Activated CD4-positive, alpha-beta T cell treated with anti-CD3 and anti-CD28 coated beads for 1 hour (primary cell): ENCODE data around the gene DOCK2.

ENCODE experiments used
- DNase-seq: peaks from one replicate; pipeline ENCODE4 v3.0.0-alpha.2; 2020

The DOCK2 gene

GRCh38 chr5:170000155-170000554 is 363.1 kb downstream of the DOCK2 start:
- no peak for DNase-seq

DNA sequence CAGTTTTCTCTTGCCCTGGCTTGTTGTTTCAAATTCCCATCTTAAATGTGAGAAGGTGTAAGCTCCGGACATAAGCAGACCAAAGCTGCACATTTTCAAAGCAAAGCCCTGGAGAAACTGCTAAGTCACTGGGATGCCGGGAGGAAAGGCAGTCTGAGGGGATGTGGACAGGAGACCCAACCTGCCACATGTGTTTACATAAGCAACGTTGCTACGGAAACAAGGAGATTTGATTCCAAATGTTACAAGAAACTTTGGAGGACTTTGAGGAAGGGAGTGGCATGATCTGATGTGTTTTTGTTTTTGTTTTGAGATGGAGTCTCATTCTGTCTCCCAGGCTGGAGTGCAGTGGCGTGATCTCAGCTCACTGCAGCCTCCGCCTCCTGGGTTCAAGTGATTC is 368.9 kb downstream of the DOCK2 start:
- DNase-seq: no peak

GRCh38 chr5:170008376-170008775 is 371.3 kb downstream of the DOCK2 start:
- no peak for DNase-seq

DNA sequence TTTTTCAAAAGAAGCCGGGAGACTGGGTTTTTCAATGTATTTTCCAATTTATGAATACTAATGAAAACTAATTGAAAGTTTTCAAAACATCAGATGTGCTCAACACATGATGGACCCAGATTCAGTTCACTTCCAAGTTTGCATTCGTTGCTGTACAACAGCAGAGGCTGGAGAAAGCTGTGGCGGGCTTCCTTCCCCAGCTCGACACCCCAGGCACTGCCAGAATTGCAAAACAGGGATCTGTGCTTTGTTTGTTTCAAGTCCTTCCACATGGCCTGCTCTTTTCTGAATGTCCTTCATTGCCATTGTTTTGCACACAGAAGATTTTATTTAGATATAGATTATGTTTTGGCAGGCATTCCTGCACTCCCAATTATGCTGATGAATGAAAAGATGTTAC is 373.5 kb downstream of the DOCK2 start:
- no peak for DNase-seq

DNA sequence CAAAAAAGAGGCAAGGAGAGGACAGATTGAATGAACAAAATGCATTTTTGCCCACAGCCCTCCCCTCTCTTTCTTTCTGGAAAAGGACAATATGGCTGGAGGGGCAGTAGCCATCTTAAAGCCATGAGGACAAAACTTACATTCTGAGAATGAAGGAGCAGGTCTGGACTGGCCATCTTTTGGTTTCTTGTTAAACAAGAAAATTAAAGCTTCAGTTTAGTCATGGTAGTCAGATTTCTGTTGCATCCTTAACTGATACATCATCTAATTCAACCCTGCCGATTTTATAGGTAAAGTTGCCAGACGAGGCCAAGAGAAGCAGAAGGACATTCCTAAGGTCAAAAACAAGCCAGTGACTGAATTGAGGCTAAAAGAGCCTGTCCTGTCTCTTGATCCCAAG is 374.7 kb downstream of the DOCK2 start:
- DNase-seq: no peak

DNA sequence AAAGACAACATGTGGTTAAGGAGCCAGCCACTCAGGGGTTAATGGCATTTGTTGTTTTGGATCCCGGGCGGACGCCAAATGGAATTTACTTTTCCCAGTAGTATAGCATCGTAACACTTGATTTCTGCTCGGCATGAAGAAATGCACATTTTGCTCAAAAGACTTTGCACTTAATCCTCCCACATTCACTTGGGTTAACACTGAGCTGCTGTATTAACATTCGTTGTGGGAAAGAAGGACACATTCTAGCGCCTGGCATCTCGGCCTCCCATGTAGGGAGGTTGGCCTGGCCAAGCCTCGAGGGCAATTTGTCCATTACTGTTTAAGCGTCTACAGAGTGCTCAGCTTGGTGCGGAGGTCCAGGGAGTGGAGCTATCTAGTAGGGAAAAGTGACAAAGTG is 375.5 kb downstream of the DOCK2 start:
- no peak for DNase-seq

DNA sequence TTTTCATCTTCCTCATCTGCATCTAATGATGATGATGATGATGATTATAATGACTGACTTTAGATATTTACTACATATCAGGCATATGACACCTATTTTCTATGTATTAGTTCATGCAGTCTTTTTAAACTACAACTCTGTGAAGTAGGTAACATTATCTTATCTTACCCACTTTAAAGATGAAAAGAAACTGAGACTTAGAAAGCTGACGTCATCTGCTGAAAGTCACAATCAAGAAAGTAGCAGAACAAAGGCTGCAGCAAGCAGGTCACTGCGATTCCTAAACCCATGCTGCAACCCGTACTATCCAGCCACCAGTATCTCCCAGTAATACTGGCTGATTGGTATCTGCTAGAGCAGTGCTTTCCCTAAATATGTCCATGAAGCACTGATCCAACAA is 383.3 kb downstream of the DOCK2 start:
- DNase-seq: no peak

GRCh38 chr5:170021506-170021905 is 384.4 kb downstream of the DOCK2 start:
- DNase-seq: no peak

GRCh38 chr5:170025853-170026252 is 388.8 kb downstream of the DOCK2 start:
- DNase-seq: no peak

DNA sequence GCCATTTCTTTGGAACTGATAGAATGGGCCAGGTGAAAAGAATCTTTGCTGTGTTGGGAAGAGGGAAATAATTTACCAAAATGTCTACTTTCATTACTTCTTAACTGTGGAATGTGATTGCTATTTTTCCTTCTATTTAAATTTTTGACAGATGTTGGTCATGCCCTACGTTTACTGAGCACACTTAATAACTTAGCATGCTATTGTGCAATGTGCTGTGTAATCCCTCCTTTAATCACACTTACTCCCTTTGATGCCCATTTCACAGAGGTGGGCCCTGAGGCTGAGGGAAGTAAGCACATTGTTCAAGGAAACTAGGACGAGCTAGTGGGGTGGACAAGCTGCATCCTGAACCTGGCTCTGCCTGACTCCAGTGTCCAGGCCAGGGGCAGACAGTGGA is 391.0 kb downstream of the DOCK2 start:
- no peak for DNase-seq

GRCh38 chr5:170034231-170034630 is 397.2 kb downstream of the DOCK2 start:
- no peak for DNase-seq

- DNase-seq: no peak
Observed at GRCh38 chr5:170038241-170038640, 401.2 kb downstream of the DOCK2 start.

GRCh38 chr5:170039830-170040229 is 402.8 kb downstream of the DOCK2 start:
- DNase-seq: no peak

- DNase-seq: no peak
Observed at GRCh38 chr5:170046241-170046640, 409.2 kb downstream of the DOCK2 start.

DNA sequence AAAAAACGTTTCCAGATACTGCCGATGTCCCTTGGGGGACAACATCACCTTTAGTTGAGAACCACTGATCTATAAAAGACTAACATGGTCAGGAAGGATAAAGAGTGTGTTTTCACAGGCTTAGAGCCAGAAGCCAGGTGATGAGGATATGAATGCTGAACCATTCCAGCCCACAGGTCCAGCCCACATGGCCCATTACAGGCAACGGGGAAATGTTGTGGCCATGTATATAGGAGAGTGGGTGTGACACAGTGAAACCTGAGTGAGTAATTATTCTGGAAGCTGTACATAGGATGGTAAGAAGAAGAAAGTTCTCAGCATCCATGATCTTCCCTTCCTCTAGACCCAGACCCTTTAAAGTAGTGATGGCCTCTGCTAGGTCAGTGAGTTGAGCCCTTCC is 412.6 kb downstream of the DOCK2 start:
- no peak for DNase-seq

GRCh38 chr5:170053896-170054295 is 416.8 kb downstream of the DOCK2 start:
- DNase-seq: no peak

DNA sequence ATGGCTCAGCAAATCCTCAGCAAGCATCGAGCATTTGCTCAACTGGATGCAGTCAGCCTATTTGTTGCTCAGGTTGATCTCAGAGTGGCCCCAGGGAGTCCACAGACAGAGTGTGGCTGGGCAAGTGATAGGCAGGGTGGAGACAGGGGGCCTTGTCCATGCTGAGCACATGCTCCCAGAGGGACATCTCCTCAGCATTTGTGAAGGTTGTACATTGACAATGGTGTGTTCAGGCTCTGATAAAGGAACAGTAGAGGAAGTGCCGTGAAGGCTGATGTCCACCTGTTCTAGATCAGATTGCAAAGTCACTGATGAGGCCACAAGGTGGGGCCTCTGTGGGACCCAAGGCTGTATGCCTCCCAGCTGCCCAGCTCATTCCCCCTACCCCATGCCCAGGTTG is 418.5 kb downstream of the DOCK2 start:
- no peak for DNase-seq

DNA sequence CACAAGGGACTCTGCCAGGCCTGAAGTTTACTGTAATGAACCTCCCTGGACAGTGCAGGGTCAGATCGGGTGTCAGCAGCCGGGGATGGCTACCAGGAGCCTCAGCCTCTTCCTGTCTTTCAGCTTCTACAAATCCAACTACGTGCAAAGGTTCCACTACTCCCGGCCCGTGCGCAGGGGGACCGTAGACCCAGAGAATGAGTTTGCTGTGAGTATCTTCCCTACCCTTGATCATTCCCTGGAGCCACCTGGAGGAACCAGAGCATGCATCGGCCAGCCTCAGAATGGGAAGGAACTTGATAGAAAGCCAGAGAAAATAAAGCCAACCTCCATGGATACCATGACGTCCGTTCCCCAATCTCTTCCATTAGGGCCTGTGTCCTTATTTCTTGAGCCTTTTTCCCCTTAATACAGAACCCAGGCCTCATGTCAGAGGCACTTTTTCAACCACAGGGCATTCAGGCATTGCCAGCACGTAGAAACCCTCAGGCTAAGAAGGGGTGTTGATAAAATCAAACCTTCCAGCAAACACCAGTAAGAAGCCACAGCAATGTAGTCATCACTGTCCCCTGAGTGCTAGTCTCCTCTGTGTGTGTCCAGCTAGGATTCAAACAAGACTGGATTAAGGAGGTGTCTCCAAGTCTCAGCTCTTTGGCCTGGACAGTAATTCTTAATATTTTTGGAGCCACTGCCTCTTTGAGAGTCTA is 419.6 kb downstream of the DOCK2 start:
- DNase-seq: no peak

GRCh38 chr5:170057311-170057710 is 420.2 kb downstream of the DOCK2 start:
- no peak for DNase-seq

DNA sequence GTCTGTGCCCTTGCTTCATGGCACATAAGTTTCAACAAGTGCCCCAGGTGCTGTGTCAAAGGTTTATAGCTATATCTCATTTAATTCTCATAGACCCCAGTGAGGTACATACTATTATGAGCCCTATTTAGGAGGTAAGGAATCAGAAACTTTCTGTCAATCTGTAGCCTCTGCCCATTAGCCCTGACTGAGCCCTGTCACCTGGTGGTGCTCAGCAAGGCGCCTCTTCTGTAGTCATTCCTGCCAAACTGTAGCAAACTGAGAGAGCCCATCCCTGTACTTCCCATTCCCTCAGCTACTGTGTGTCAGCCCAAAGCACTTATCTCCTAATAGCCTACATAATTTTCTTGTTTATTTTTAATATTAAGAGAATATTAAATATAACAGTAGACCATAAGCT is 422.1 kb downstream of the DOCK2 start:
- DNase-seq: no peak

GRCh38 chr5:170067152-170067551 is 430.1 kb downstream of the DOCK2 start:
- no peak for DNase-seq

- DNase-seq: no peak
Observed at GRCh38 chr5:170067574-170068170, 430.6 kb downstream of the DOCK2 start.

DNA sequence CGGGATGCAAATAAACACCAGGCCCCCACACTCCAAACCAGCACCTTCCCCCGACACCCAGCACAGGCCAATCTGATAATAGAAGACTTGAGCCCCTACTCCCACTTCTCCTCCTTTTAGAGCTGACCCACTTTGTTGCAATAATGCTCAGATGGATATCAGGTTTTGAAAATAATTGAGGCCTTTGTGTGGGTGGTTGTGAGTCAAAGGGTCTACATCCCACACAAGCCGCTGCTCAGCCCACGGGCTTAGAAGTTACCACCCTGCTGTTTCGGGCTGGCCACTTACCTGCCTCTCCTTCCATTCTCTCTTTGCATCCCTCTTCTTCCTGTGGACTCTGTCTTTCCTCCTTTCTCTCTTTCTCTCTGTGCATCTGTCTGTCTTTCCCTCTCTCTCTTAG is 432.4 kb downstream of the DOCK2 start:
- no peak for DNase-seq

DNA sequence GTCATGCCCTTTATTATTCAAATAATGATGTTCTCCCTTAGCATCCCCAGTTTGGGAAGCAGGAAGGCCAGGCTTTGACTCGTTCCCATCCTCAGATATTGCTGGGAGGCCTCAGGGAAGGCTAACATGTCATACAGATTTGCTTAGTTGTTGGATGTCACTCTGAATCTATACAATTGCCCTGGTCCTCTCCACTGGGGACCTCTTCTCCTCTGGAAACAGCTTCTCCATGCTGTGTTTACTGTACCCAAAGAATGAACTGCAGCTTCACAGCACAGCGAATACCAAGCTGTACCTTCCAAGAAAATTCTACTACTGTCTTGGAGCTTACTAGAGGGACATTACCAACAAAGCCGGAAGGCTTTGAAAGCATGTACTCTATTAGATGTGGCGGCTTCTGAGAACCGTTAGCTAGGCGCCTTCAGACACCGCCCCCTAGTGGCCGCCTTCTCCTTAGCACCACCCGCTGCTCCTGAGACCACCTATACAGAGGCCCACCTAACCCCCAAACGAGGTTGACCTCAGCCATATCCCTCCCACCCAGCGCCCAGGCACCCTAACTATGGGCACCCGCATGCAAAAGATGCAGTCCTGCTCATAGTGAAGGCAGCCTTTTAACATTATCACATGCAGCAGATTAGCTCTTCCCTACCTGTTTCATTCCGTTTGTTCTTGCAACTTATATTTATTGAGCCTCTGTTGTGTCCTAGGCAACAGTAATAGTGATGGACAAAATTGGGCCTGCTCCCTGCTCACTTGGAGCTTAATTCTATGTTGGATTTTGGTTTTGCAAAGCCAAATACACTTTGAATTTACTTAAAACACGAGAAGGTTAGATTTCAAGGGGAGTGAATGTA is 433.7 kb downstream of the DOCK2 start:
- no peak for DNase-seq
